Ovary (tissue), 9 donors: Measurements from ENCODE around the gene PCGF3. TPM values are rescaled to one million over a fixed set of nuclear protein-coding genes. Genes with fewer than 3 reads are reported as not detected.

Experiments used
- DNase-seq, 5 donors: peaks; one replicate each; pipeline ENCODE4 v3.0.0-alpha.2; 2019 to 2020
- H3K27ac ChIP-seq, 2 donors: fragments of 200-600 bp; one replicate each; pipeline versions ENCODE4 v1.5.1 to v1.8.0; 2019 to 2022
- H3K27me3 ChIP-seq: fragments of 200-600 bp; one replicate; pipeline ENCODE4 v1.8.0; 2022
- H3K36me3 ChIP-seq: fragments of 200-600 bp; sonication (generic); one replicate; pipeline ENCODE4 v1.5.1; 2019
- H3K4me1 ChIP-seq: one replicate; pipeline ENCODE4 v1.8.1; 2013; ENCODE audit warnings: mild to moderate bottlenecking, moderate library complexity; ENCODE audit not compliant: insufficient read depth
- H3K4me3 ChIP-seq: fragments of 200-600 bp; sonication (generic); one replicate; pipeline ENCODE4 v1.5.1; 2017
- H3K9me3 ChIP-seq, 2 donors: fragments of 200-600 bp in 1 of 2; sonication (generic) in 1 of 2; one replicate each; pipeline versions ENCODE4 v1.5.1 to v1.8.1; 2013 to 2019; ENCODE audit warnings: mild to moderate bottlenecking in 1 of 2, moderate library complexity in 1 of 2
- EP300 ChIP-seq: sonication (generic); formaldehyde crosslinking; IDR thresholded peaks from one replicate; pipeline ENCODE4 v1.6.1; 2017; ENCODE audit warnings: antibody characterized with exemption
- POLR2A ChIP-seq: fragments of 450-650 bp; IDR thresholded peaks from one replicate; pipeline ENCODE4 v1.6.1; 2017; ENCODE audit warnings: antibody characterized with exemption, mild to moderate bottlenecking, moderate library complexity
- WGBS, 3 donors: extraction: QIAGEN DNeasy Blood & Tissue Kit in 1 of 3; methylation state at CpG; one replicate each; pipeline versions ENCODE4 v1.1.5 to v1.1.7; 2013 to 2017; 5-methylcytosine and 5-hydroxymethylcytosine counted together
- intact Hi-C, 4 donors: fragments of 100-400 bp; cut with DNase I; formaldehyde crosslinking; loops; one replicate each; pipeline versions ENCODE4 v1.11.0 to v1.15.1; 2022 to 2023
- polyA plus RNA-seq, 2 donors: library from polyadenylated mRNA; stranded (reverse); fragments of 200-250 nt in 1 of 2; fragments of 350-450 nt in 1 of 2; fragmentation: Illumina TruSeq in 1 of 2; extraction: RNeasy Lipid Tissue Mini Kit (QIAGEN cat#74804) in 1 of 2; gene quantifications; one replicate each; pipeline ENCODE4 v1.2.3, GENCODE V29; 2013 to 2014
- total RNA-seq, 7 donors: library from RNA; depleted of rRNA in 2 of 7; stranded (reverse); fragments of >200 nt in 2 of 7; fragmentation: NEBNext Ultra II Directional in 3 of 7; extraction: Animal tissue kit (Norgen Biotek cat#: 25700) in 3 of 7; gene quantifications; one replicate each; pipeline versions ENCODE4 v1.1.0 to v1.2.4, GENCODE V29; 2016 to 2023
- TF ChIP-seq, protein P1 (sequence below), 3 donors: fragments of 450-650 bp in 2 of 3; fragments of 200-600 bp in 1 of 3; IDR thresholded peaks; one replicate each; pipeline versions ENCODE4 v1.5.1 to v1.8.0; 2016 to 2022; ENCODE audit warnings: antibody characterized with exemption in 3 of 3, mild to moderate bottlenecking in 1 of 3
- donor health status: DM: no; HTN: no; CAD: no; lungs with moderate emphysema.
- donor health status: DM: no; HTN: no; CAD: no.
- donor health status: Bipolar disorder and iron deficiency.
- donor health status: DM: yes; HTN: yes; CAD: no.
- donor health status: DM: no; HTN: no; CAD: no.
- donor health status: DM: yes; HTN: yes; CAD: no.

The PCGF3 gene
- total and polyA plus RNA-seq, 9 donors = 21.7 to 51.2 (median 45.3) TPM

DNA sequence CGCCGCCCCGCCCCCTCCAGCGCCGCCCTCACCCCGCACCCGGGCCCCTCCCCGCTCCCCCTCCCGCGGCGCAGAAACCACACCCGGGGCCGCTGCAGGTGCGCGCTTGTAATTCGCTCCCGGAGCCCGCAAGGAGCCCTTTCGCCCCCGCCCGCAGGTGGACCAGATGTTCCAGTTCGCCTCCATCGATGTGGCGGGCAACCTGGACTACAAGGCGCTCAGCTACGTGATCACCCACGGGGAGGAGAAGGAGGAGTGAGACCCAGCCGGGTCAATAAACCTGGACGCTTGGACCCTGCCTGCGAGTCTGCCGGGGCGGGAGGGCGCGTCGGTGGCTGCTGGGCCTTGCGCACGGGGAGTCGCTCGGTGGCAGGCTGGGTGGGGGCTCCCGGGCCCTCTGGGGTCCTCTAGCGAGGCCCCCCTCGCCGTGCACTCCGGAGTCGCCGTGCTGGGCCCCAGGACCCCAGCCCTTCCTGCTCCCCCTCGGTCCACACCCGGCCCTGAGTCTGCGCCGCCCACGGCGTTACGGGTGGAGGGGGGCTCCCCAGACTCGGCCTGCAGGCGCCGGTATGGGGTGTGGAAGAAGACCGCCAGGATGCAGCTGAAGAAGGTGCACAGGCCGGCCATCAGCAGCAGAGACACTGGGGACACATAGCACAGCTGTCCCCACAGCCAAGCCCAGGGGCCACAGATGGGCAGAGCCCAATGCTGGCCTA lies 23.7 kb upstream of the PCGF3 start:
- Histone ChIP-seq H3K9me3 (no peaks in the 10 kb centered on the region), H3K4me3 (peak overlapping the region; percentile 15), H3K27ac (no peak overlapping the region), H3K4me1 (no peaks in the 10 kb centered on the region), H3K27me3 (no peaks in the 10 kb centered on the region), H3K36me3 (no peaks in the 10 kb centered on the region)
- peak in 3 of 5 donors; percentile 39 to 42 (median 41) for DNase-seq
- no peak for TF ChIP-seq POLR2A
- TF ChIP-seq, protein P1, sequence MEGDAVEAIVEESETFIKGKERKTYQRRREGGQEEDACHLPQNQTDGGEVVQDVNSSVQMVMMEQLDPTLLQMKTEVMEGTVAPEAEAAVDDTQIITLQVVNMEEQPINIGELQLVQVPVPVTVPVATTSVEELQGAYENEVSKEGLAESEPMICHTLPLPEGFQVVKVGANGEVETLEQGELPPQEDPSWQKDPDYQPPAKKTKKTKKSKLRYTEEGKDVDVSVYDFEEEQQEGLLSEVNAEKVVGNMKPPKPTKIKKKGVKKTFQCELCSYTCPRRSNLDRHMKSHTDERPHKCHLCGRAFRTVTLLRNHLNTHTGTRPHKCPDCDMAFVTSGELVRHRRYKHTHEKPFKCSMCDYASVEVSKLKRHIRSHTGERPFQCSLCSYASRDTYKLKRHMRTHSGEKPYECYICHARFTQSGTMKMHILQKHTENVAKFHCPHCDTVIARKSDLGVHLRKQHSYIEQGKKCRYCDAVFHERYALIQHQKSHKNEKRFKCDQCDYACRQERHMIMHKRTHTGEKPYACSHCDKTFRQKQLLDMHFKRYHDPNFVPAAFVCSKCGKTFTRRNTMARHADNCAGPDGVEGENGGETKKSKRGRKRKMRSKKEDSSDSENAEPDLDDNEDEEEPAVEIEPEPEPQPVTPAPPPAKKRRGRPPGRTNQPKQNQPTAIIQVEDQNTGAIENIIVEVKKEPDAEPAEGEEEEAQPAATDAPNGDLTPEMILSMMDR (IDR thresholded peaks at IDR 0.05) = no peak
- TF ChIP-seq EP300 = no peak
- 43 to 63% (median 51%) methylated on average over 35 to 58 of the region's 58 CpGs for WGBS, 3 donors
- intact Hi-C loops = no loop called here

DNA sequence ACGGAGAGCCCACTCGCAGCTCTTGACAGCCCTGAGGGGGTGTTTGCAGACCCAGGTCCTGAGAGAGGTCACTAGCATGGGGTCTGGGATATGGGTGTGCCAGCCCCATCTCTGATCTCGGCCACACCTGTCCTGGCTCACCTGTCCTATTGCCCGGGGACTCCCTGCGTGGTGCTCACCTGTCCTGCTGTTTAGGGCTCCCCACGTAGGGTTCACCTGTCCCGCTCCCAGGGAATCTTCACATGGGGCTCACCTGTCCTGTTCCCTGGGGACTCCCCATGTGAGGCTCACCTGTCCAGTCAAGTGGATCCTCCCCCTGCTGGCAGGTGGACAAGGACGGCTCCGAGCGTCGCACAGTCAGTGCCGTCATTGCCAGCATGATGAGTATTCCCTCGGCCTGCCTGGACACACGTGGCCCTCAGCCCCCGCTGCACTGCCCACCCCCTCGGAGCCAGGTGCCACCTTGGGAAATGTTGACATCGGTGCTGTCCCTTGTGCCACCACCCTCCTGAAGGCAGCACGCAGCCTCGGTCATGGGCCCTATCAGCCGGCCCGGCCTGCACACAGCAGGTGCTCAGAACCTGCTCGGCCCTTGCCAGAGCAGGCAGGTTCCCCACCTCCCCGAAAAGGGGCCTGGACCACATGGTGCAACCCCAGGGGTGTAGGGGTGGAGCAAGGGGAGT lies 23.0 kb upstream of the PCGF3 start:
- Histone ChIP-seq H3K36me3 (no peaks in the 10 kb centered on the region), H3K27ac (no peak overlapping the region), H3K9me3 (no peaks in the 10 kb centered on the region), H3K4me1 (no peaks in the 10 kb centered on the region), H3K4me3 (no peak overlapping the region), H3K27me3 (no peaks in the 10 kb centered on the region)
- DNase-seq = peak in 2 of 5 donors; percentile 27 to 30
- intact Hi-C loops = no loop called here
- 75 to 83% (median 77%) methylated on average over 23 of the region's 23 CpGs for WGBS, 3 donors
- TF ChIP-seq EP300 (no peak), POLR2A (no peak)
- TF ChIP-seq, protein P1 (IDR thresholded peaks at IDR 0.05) = no peak

- Histone ChIP-seq H3K4me3 (no peak overlapping the region), H3K4me1 (no peaks in the 10 kb centered on the region), H3K27ac (no peak overlapping the region), H3K27me3 (no peaks in the 10 kb centered on the region), H3K9me3 (no peaks in the 10 kb centered on the region), H3K36me3 (no peaks in the 10 kb centered on the region)
- TF ChIP-seq EP300 (no peak), POLR2A (no peak)
- TF ChIP-seq, protein P1 (IDR thresholded peaks at IDR 0.05) = no peak
- intact Hi-C loops = no loop called here
- WGBS, 3 donors = 72 to 78% (median 73%) methylated on average over 25 of the region's 25 CpGs
- DNase-seq = no peak
These were observed 22.3 kb upstream of the PCGF3 start for GRCh38 chr4:683247-683897.

DNA sequence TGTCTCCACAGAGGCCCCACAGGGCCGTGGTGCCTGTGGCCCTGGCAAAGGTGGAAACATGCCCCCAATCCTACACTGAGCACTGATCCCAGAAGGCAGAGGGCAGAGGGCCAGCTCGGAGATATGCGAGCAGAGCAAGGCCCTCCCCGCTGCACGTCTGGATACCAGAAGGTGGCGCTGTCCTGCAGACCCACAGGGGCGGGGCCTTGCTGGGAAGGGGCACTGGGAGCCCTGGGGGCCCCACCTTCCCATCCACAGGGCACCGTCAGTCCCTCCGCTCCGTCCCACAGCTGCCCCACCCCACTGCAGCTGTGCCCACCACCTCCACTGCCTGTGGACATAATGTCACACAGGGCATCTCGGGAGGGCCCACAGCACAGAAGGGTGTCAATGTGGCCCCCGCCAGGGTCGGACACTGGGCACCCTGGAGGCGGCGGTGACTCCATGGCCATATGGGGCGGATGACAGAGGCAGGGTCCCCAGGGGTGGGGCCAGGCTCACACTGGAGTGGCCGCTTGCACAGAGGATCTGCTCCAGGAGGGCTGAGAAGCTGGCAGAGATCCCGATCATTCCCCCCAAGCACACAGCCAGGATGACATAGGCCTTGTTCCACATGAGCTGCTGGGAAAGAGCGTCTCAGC lies 21.5 kb upstream of the PCGF3 start:
- Histone ChIP-seq H3K27me3 (no peaks in the 10 kb centered on the region), H3K27ac (no peak overlapping the region), H3K4me1 (no peaks in the 10 kb centered on the region), H3K9me3 (no peaks in the 10 kb centered on the region), H3K4me3 (no peak overlapping the region), H3K36me3 (no peaks in the 10 kb centered on the region)
- TF ChIP-seq, protein P1 (IDR thresholded peaks at IDR 0.05) = no peak
- TF ChIP-seq EP300 = no peak
- no peak for TF ChIP-seq POLR2A
- WGBS, 3 donors = 27 to 39% (median 34%) methylated on average over 19 of the region's 19 CpGs
- DNase-seq = peak in 4 of 5 donors; percentile 48 to 67 (median 52)
- intact Hi-C loops = no loop called here
